AG04450 (cell line): ENCODE measurements around the gene CCL27. TPM values are rescaled to one million over a fixed set of nuclear protein-coding genes. Genes with fewer than 3 reads are reported as not detected.
A peak's percentile ranks its signal among the peaks of the same experiment; 100 is the strongest.

Source experiments
- CTCF ChIA-PET: fragments of 300-600, 350-600 bp; formaldehyde crosslinking; extraction: SDS; loops from one replicate; lab custom pipeline; 2022; ENCODE audit warnings: antibody characterized with exemption, inconsistent platforms; lab: Charles Lee
- POLR2A ChIA-PET: fragments of 350-600 bp; formaldehyde crosslinking; extraction: SDS; loops from one replicate; lab custom pipeline; 2021; ENCODE audit warnings: antibody characterized with exemption, inconsistent platforms; lab: Yijun Ruan, JAX
- DNase-seq: peaks from one replicate; pipeline ENCODE4 v3.0.0-alpha.2; 2011; ENCODE audit warnings: low read depth, low spot score
- H3K27ac ChIP-seq: one replicate; pipeline ENCODE4 v1.5.1; 2012; ENCODE audit warnings: low read depth, low read length, control low read depth
- H3K27me3 ChIP-seq: one replicate; pipeline ENCODE4 v1.6.0; 2012; ENCODE audit warnings: low read length; ENCODE audit not compliant: control insufficient read depth, insufficient read depth
- H3K4me3 ChIP-seq: 2 replicates; pipeline ENCODE4 v1.5.1; 2011; ENCODE audit warnings: mild to moderate bottlenecking, low read depth, low read length, control low read depth
- H3K9me3 ChIP-seq: 2 replicates; pipeline ENCODE4 v1.5.1; 2012; ENCODE audit warnings: low read length; ENCODE audit not compliant: control insufficient read depth, insufficient read depth
- CTCF ChIP-seq: IDR thresholded peaks from 2 replicates; pipeline ENCODE4 v1.5.1; 2011; ENCODE audit warnings: low read depth, low read length, control low read depth, inconsistent platforms
- polyA plus RNA-seq: library from polyadenylated mRNA; depleted of rRNA; stranded (reverse); fragments of >200 nt; gene quantifications from 2 replicates; pipeline ENCODE4 v1.2.3, GENCODE V29; 2011

Gene CCL27
- polyA plus RNA-seq, 1 experiment = not detected

GRCh38 chr9:34665067-34665380, 2.6 kb upstream of the CCL27 start:
- no peak for DNase-seq
- POLR2A ChIA-PET = interaction anchor here (1.2 to 1.7 kb wide), 5 partner anchors 9 to 28 kb away, joined by 5 to 9 read pairs (median 7); partner anchors contain the start of genes GALT, IL11RA and SIGMAR1
- peak overlapping the region; percentile 22 for H3K27ac ChIP-seq
- CTCF ChIA-PET = interaction anchor here (0.8 to 1.8 kb wide), 7 partner anchors 9 to 151 kb away, joined by 3 to 11 read pairs (median 4); partner anchors contain the start of genes DCTN3 and GALT
- peak overlapping the region; percentile 64 for H3K4me3 ChIP-seq
- no peaks in the 10 kb centered on the region for H3K9me3 ChIP-seq
- TF ChIP-seq CTCF = no peak
- no peaks in the 10 kb centered on the region for H3K27me3 ChIP-seq

- TF ChIP-seq CTCF = peak; percentile 86
- Histone ChIP-seq H3K27me3 (no peaks in the 10 kb centered on the region), H3K27ac (peak overlapping the region; percentile 22), H3K9me3 (no peaks in the 10 kb centered on the region), H3K4me3 (peak overlapping the region; percentile 64)
- ChIA-PET CTCF (interaction anchor here (0.6 to 1.9 kb wide), 9 partner anchors 9 to 1381 kb away, joined by 3 to 11 read pairs (median 4); partner anchors contain the start of genes DCTN3 and GALT), POLR2A (interaction anchor here (1.2 to 1.7 kb wide), 5 partner anchors 8 to 27 kb away, joined by 5 to 9 read pairs (median 7); partner anchors contain the start of genes GALT, IL11RA and SIGMAR1)
- DNase-seq = no peak
Measured at GRCh38 chr9:34664281-34665066, 2.0 kb upstream of the CCL27 start.

- no peaks in the 10 kb centered on the region for H3K9me3 ChIP-seq
- DNase-seq = no peak
- no peak overlapping the region for H3K27ac ChIP-seq
- no peaks in the 10 kb centered on the region for H3K27me3 ChIP-seq
- no peak for TF ChIP-seq CTCF
- CTCF ChIA-PET = interaction anchor here (1.4 to 1.9 kb wide), 2 partner anchors 29 to 39 kb away, joined by 4 read pairs; no protein-coding TSS in a partner anchor
- POLR2A ChIA-PET = no interaction called here
- H3K4me3 ChIP-seq = no peak overlapping the region
Measured at GRCh38 chr9:34663303-34663605, 797 bp upstream of the CCL27 start.

GRCh38 chr9:34659592-34660253, 2.7 kb downstream of the CCL27 start:
- no peak for TF ChIP-seq CTCF
- CTCF ChIA-PET = interaction anchor here (1.4 kb wide), 1 partner anchor 13 kb away, joined by 5 read pairs; the partner anchor contains the start of gene GALT
- POLR2A ChIA-PET = interaction anchor here (1.3 kb wide), 1 partner anchor 13 kb away, joined by 4 read pairs; the partner anchor contains the start of gene GALT
- DNase-seq = no peak
- H3K27me3 ChIP-seq = no peaks in the 10 kb centered on the region
- H3K4me3 ChIP-seq = no peak overlapping the region
- no peaks in the 10 kb centered on the region for H3K9me3 ChIP-seq
- no peak overlapping the region for H3K27ac ChIP-seq
